Naive thymus-derived CD8-positive, alpha-beta T cell (primary cell): Measurements from ENCODE around the gene CHN2. TPM values are rescaled to one million over a fixed set of nuclear protein-coding genes. Genes with fewer than 3 reads are reported as not detected.

ENCODE experiments used
- ATAC-seq, 2 donors: fragments of 150-1000 bp; cut with Tn5 transposase in 1 of 2; sonication (Bioruptor Pico), chemical (Tn5 transposase) in 1 of 2; 1 replicate in 1 of 2; 2 replicates in 1 of 2; pipeline ENCODE4 v1.10.0; 2021; ENCODE audit warnings: mild to moderate bottlenecking in 2 of 2, moderate library complexity in 2 of 2
- POLR2A ChIA-PET: fragments of 350-600 bp; sonication (Branson Sonifier 250); formaldehyde crosslinking; loops from one replicate; lab custom pipeline; 2021; ENCODE audit warnings: antibody characterized with exemption; lab: Charles Lee
- DNase-seq, 10 donors: peaks; one replicate each; pipeline versions ENCODE4 v3.0.0 to v3.0.0-alpha.2; 2020 to 2022
- H3K27ac Mint-ChIP-seq, 10 donors: one replicate each; pipeline ENCODE4 v1.8.0; 2020 to 2022; ENCODE audit warnings: mild to moderate bottlenecking in 10 of 10, mixed read lengths in 10 of 10, moderate library complexity in 4 of 10, inconsistent platforms in 1 of 10
- H3K27me3 Mint-ChIP-seq, 5 donors: one replicate each; pipeline ENCODE4 v1.8.0; 2021 to 2022; ENCODE audit warnings: mixed read lengths in 5 of 5
- H3K36me3 Mint-ChIP-seq, 3 donors: one replicate each; pipeline ENCODE4 v1.8.0; 2020 to 2022; ENCODE audit warnings: mixed read lengths in 3 of 3, mild to moderate bottlenecking in 2 of 3, inconsistent platforms in 1 of 3
- H3K4me1 Mint-ChIP-seq, 4 donors: one replicate each; pipeline ENCODE4 v1.8.0; 2021 to 2022; ENCODE audit warnings: mixed read lengths in 4 of 4
- H3K4me3 Mint-ChIP-seq, 10 donors: one replicate each; pipeline ENCODE4 v1.8.0; 2020 to 2022; ENCODE audit warnings: mild to moderate bottlenecking in 10 of 10, mixed read lengths in 10 of 10, moderate library complexity in 6 of 10, inconsistent platforms in 1 of 10
- H3K9me3 Mint-ChIP-seq, 9 donors: one replicate each; pipeline ENCODE4 v1.8.0; 2020 to 2022; ENCODE audit warnings: mixed read lengths in 9 of 9, mild to moderate bottlenecking in 3 of 9, inconsistent platforms in 1 of 9, moderate library complexity in 1 of 9
- polyA plus RNA-seq, 3 donors: library from polyadenylated mRNA; unstranded; fragments of 300-500 nt; fragmentation: Illumina TruSeq; gene quantifications; one replicate each; pipeline ENCODE4 v1.2.3, GENCODE V29; 2021
- total RNA-seq, 8 experiments: library from RNA in 2 of 8; stranded (reverse) in 2 of 8; gene quantifications; one replicate each; pipeline ENCODE4 v1.2.3 and lab custom pipeline; 2021 to 2026

CHN2 gene
- total and polyA plus RNA-seq, 5 experiments from 2014 or later: 0.90 to 11.1 (median 1.5) TPM

DNA sequence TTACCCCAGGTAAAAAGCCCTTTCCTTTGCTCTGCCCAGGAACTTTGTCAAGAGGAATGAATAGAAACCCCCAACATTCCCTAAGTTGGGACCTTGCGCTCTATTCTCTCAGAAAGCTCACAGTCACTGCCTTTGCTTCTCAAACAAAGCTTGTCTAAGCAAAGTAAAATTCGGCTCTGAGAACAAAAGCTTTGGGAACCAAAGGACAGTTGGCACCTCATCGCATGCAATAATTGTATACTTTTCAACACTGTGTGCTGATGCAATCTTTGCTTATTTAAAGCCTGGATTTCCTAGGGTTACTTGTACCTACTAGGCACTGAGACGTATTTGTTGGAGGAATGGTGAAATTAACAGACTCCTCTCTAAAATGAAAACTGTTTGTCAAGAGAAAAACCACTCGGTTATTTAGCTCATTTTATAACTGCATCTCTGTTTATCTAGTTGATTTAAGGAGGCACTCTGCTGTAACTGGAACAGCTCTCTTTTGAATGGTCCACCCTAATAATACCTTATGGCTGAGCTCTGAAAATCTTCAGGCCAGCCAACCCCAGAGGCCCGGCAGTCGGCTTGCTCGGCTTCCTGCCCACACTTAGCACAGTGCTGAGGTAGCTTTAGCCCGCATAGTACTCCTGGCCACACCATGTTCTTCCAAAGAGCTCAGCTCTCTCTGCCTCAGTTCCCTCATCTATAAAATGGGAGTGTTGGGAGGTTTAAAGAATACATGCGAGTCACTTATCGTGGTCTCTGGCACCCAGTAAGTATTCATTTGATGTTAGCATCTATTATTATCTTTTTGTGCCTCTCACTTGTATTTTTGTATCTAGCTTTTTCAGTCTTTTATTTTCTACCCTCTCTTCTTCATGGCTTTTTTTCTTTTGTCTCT, 288.9 kb downstream of the CHN2 start:
- POLR2A ChIA-PET: no interaction called here
- Mint-ChIP-seq H3K9me3 (no peaks in the 10 kb centered on the region), H3K4me1 (peaks cover 2 to 5% (median 3%) of the 10 kb centered on the region in 4 donors), H3K27me3 (peaks cover 0 to 8% (median 0%) of the 10 kb centered on the region in 5 donors), H3K27ac (no peak overlapping the region), H3K36me3 (no peaks in the 10 kb centered on the region), H3K4me3 (no peak overlapping the region)
- DNase-seq: no peak
- ATAC-seq: no peak

DNA sequence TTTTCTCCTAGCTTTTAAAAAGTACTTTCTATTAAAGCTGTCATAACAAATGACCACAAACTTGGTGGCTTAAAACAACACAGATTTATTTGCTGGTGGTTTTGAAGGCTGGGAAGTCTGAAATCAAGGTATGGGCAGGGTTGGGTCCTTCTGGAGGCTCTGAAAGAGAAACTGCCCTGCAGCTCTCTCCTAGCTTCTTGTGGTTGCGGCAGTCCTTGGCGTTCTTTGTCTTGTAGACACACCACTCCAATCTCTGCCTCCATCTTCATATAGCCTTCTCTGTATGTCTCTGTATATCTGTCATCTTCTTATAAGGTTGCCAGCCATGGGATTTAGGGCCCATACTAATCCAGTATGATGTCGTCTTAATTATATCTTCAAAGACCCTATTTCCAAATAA, 289.7 kb downstream of the CHN2 start:
- ATAC-seq (no peak), DNase-seq (no peak)
- no peaks in the 10 kb centered on the region for H3K9me3 Mint-ChIP-seq
- H3K27ac Mint-ChIP-seq: no peak overlapping the region
- POLR2A ChIA-PET: no interaction called here
- H3K4me3 Mint-ChIP-seq: no peak overlapping the region
- H3K36me3 Mint-ChIP-seq: no peaks in the 10 kb centered on the region
- peaks cover 2 to 5% (median 3%) of the 10 kb centered on the region in 4 donors for H3K4me1 Mint-ChIP-seq
- H3K27me3 Mint-ChIP-seq: peaks cover 0 to 8% (median 0%) of the 10 kb centered on the region in 5 donors

GRCh38 chr7:29485339-29486190, 291.0 kb downstream of the CHN2 start:
- Mint-ChIP-seq H3K4me1 (peaks cover 2 to 5% (median 3%) of the 10 kb centered on the region in 4 donors), H3K27ac (no peak overlapping the region), H3K36me3 (no peaks in the 10 kb centered on the region), H3K27me3 (peaks cover 0 to 11% (median 2%) of the 10 kb centered on the region in 5 donors), H3K9me3 (no peaks in the 10 kb centered on the region), H3K4me3 (no peak overlapping the region)
- POLR2A ChIA-PET: no interaction called here
- ATAC-seq (no peak), DNase-seq (no peak)

- no peak overlapping the region for H3K4me3 Mint-ChIP-seq
- POLR2A ChIA-PET: no interaction called here
- no peak for DNase-seq
- H3K9me3 Mint-ChIP-seq: no peaks in the 10 kb centered on the region
- ATAC-seq: no peak
- H3K4me1 Mint-ChIP-seq: peaks cover 2 to 5% (median 3%) of the 10 kb centered on the region in 4 donors
- H3K27ac Mint-ChIP-seq: no peak overlapping the region
- H3K27me3 Mint-ChIP-seq: peaks cover 0 to 11% (median 2%) of the 10 kb centered on the region in 5 donors
- no peaks in the 10 kb centered on the region for H3K36me3 Mint-ChIP-seq
Observed at GRCh38 chr7:29486191-29486700, 291.7 kb downstream of the CHN2 start.

- no peak for ATAC-seq
- POLR2A ChIA-PET: no interaction called here
- Mint-ChIP-seq H3K4me1 (peaks cover 2 to 5% (median 3%) of the 10 kb centered on the region in 4 donors), H3K27ac (peak overlapping the region in 1 of 10 donors; percentile 69), H3K4me3 (peak overlapping the region in 1 of 10 donors; percentile 11), H3K27me3 (peaks cover 0 to 11% (median 2%) of the 10 kb centered on the region in 5 donors), H3K36me3 (no peaks in the 10 kb centered on the region), H3K9me3 (no peaks in the 10 kb centered on the region)
- DNase-seq: no peak
Observed at GRCh38 chr7:29487424-29487823, 292.8 kb downstream of the CHN2 start.

DNA sequence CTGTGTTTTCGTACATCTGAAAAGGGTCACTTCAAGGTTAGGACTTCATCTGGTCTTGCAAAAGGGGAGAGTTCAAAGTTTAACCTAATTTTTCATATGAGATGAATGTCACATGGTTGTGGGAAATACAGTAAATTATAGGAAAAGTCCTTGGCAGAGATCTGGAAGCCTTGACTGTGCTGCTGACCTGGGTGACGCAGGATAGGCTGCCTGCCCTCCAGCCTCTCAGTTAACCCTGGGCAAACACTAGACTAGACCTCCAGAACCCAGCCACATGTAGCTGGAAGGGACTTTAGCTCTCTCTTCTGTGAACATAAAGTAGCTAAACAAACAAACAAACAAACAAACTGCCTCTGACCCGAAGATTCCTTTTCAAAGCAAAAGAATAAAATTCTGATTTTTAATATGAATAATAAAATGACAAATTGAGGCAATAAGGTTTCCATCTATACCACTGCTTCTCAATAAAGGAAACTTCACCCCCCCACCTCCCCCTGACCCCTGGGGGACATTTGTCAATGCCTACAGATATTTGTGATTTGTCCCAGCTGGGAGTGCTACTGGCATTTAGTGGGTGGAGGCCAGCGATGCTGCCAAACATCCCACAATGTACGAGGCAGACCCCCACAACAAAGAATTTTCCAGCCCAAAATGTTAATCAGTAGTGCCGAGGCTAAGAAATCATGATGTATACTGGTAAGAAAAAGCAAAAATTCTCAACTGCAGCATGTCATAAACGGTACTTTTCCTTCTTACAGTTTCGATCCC, 293.8 kb downstream of the CHN2 start:
- H3K27ac Mint-ChIP-seq: no peak overlapping the region
- H3K36me3 Mint-ChIP-seq: no peaks in the 10 kb centered on the region
- no peaks in the 10 kb centered on the region for H3K9me3 Mint-ChIP-seq
- POLR2A ChIA-PET: no interaction called here
- ATAC-seq (no peak), DNase-seq (no peak)
- peaks cover 0 to 11% (median 2%) of the 10 kb centered on the region in 5 donors for H3K27me3 Mint-ChIP-seq
- peaks cover 2 to 5% (median 3%) of the 10 kb centered on the region in 4 donors for H3K4me1 Mint-ChIP-seq
- no peak overlapping the region for H3K4me3 Mint-ChIP-seq

- Mint-ChIP-seq H3K27ac (peak overlapping the region in 1 of 10 donors; percentile 62), H3K9me3 (no peaks in the 10 kb centered on the region), H3K27me3 (peaks cover 0 to 11% (median 2%) of the 10 kb centered on the region in 5 donors), H3K4me1 (peaks cover 2 to 5% (median 3%) of the 10 kb centered on the region in 4 donors), H3K36me3 (no peaks in the 10 kb centered on the region), H3K4me3 (no peak overlapping the region)
- no peak for ATAC-seq
- DNase-seq: no peak
- POLR2A ChIA-PET: no interaction called here
Observed at GRCh38 chr7:29488977-29489376, 294.4 kb downstream of the CHN2 start.

DNA sequence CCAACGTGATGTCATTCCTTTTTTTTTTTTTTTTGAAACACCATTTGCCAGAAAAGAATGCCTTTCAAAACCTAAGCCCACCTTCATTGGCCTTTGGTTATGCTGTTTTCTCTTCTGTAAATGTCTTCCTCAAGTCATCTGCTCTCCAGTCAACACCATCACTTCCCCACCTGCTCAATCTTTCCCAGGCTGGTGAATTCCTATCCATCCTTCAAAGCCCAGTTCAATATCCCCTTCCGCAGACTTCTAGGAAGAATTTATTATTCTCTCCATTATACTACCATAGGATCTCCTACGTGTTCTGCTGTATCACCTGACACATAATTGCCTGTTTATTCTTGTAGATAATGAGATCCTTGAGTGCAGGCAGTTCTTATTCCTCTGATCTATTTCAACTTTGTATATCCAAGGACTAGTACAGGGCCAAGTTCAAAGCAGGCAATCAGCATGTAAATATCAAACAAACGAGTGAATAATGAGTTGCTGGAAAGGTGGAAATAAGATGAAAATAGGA, 295.6 kb downstream of the CHN2 start:
- peaks cover 2 to 5% (median 3%) of the 10 kb centered on the region in 4 donors for H3K4me1 Mint-ChIP-seq
- no peak overlapping the region for H3K4me3 Mint-ChIP-seq
- H3K27ac Mint-ChIP-seq: no peak overlapping the region
- H3K36me3 Mint-ChIP-seq: no peaks in the 10 kb centered on the region
- no peak for ATAC-seq
- H3K27me3 Mint-ChIP-seq: peaks cover 0 to 11% (median 2%) of the 10 kb centered on the region in 5 donors
- H3K9me3 Mint-ChIP-seq: no peaks in the 10 kb centered on the region
- POLR2A ChIA-PET: no interaction called here
- DNase-seq: no peak

DNA sequence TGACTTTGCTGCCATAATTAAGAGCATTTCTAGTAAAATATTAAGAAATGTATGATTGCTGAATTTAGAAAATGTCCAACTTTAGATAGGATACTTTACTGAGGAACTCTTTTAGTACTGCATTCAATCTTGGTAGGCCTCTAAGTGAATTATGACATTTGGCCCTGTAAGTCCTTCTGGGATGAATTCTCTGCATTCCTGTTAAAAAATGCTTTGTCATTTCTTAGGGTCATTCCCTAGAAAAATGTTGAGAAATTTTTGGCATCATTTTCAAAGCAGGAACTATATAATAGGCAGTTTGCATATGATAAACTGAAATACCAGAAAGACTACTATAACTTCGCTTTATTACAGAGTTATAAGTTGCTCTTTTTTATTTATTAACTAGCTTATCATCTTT, 299.8 kb downstream of the CHN2 start:
- no peak for ATAC-seq
- H3K4me3 Mint-ChIP-seq: no peak overlapping the region
- POLR2A ChIA-PET: no interaction called here
- no peak overlapping the region for H3K27ac Mint-ChIP-seq
- DNase-seq: no peak
- H3K27me3 Mint-ChIP-seq: peaks cover 0 to 3% (median 0%) of the 10 kb centered on the region in 5 donors
- H3K9me3 Mint-ChIP-seq: no peaks in the 10 kb centered on the region
- H3K36me3 Mint-ChIP-seq: no peaks in the 10 kb centered on the region
- no peaks in the 10 kb centered on the region for H3K4me1 Mint-ChIP-seq

- Mint-ChIP-seq H3K9me3 (no peaks in the 10 kb centered on the region), H3K36me3 (no peaks in the 10 kb centered on the region), H3K4me1 (no peaks in the 10 kb centered on the region), H3K4me3 (no peak overlapping the region), H3K27me3 (no peaks in the 10 kb centered on the region), H3K27ac (peak overlapping the region in 1 of 10 donors; percentile 11)
- ATAC-seq: no peak
- DNase-seq: no peak
- POLR2A ChIA-PET: no interaction called here
Observed at GRCh38 chr7:29495653-29496052, 301.1 kb downstream of the CHN2 start.

- Mint-ChIP-seq H3K4me3 (no peak overlapping the region), H3K9me3 (no peaks in the 10 kb centered on the region), H3K27me3 (peaks cover 0 to 3% (median 0%) of the 10 kb centered on the region in 5 donors), H3K4me1 (no peaks in the 10 kb centered on the region), H3K27ac (no peak overlapping the region), H3K36me3 (no peaks in the 10 kb centered on the region)
- ATAC-seq (no peak), DNase-seq (no peak)
- POLR2A ChIA-PET: no interaction called here
Observed at GRCh38 chr7:29496355-29497020, 301.9 kb downstream of the CHN2 start.

GRCh38 chr7:29499932-29500331, 305.4 kb downstream of the CHN2 start:
- no peak overlapping the region for H3K4me3 Mint-ChIP-seq
- POLR2A ChIA-PET: no interaction called here
- DNase-seq: no peak
- no peak for ATAC-seq
- peaks cover 0 to 3% (median 0%) of the 10 kb centered on the region in 5 donors for H3K27me3 Mint-ChIP-seq
- H3K4me1 Mint-ChIP-seq: no peaks in the 10 kb centered on the region
- no peaks in the 10 kb centered on the region for H3K9me3 Mint-ChIP-seq
- no peaks in the 10 kb centered on the region for H3K36me3 Mint-ChIP-seq
- H3K27ac Mint-ChIP-seq: no peak overlapping the region
